Tibial nerve (tissue), 4 donors: Measurements from ENCODE around the gene ARID5B.
A peak's percentile ranks its signal among the peaks of the same experiment; 100 is the strongest.

ENCODE experiments used
- EP300 ChIP-seq, 2 donors: sonication (generic); formaldehyde crosslinking; IDR thresholded peaks; one replicate each; pipeline ENCODE4 v1.6.1; 2017; ENCODE audit warnings: antibody characterized with exemption in 2 of 2, mild to moderate bottlenecking in 1 of 2
- POLR2A ChIP-seq, 2 donors: fragments of 450-650 bp; IDR thresholded peaks; one replicate each; pipeline ENCODE4 v1.6.1; 2017; ENCODE audit warnings: antibody characterized with exemption in 2 of 2, mild to moderate bottlenecking in 2 of 2, moderate library complexity in 2 of 2
- TF ChIP-seq, protein P1 (sequence below), 5 experiments: fragments of 200-600 bp in 3 of 5; fragments of 450-650 bp in 2 of 5; sonication (generic) in 3 of 5; IDR thresholded peaks; one replicate each; pipeline ENCODE4 v1.5.1; 2016 to 2019; ENCODE audit warnings: antibody characterized with exemption in 5 of 5, mild to moderate bottlenecking in 3 of 5, moderate library complexity in 2 of 5

DNA sequence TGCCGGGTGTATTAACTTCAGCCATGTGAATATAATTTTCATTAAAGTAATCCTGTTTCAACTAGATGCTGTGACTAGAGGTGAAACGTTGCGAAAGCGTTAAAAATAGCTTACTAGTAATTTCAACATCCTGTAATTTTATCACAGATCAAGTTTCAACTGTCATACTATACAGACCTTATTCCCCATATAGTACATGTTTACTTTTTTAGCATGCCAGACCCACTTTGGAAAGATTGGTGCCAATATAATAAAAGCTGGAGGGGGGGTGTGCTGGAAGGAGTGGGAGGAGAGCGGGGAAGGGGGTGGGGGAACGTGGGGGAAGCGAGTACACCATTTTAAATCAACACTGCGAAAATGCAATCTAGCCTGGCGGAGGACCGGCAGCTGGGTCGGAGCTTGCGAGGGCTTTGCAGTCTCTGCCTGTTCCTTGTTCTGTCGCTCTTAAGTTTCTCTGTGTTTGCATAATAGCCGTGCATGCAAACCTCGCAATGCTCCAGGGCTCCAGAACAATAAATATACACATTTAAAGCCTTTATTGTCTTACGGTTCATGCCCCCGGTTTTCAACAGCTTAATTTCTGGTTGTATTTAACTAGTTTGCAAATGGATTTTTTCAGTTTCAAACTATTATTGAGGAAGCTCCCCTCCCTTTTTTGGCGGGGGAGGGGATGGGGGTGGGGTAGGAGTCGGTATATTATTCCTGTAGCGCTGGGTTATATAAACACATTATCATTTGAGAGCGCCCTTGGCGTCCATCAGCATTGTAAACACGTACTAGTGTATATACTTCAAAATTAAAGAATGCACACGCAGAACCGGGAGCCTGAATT is 1.3 kb upstream of the ARID5B start:
- TF ChIP-seq, protein P1, sequence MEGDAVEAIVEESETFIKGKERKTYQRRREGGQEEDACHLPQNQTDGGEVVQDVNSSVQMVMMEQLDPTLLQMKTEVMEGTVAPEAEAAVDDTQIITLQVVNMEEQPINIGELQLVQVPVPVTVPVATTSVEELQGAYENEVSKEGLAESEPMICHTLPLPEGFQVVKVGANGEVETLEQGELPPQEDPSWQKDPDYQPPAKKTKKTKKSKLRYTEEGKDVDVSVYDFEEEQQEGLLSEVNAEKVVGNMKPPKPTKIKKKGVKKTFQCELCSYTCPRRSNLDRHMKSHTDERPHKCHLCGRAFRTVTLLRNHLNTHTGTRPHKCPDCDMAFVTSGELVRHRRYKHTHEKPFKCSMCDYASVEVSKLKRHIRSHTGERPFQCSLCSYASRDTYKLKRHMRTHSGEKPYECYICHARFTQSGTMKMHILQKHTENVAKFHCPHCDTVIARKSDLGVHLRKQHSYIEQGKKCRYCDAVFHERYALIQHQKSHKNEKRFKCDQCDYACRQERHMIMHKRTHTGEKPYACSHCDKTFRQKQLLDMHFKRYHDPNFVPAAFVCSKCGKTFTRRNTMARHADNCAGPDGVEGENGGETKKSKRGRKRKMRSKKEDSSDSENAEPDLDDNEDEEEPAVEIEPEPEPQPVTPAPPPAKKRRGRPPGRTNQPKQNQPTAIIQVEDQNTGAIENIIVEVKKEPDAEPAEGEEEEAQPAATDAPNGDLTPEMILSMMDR (IDR thresholded peaks at IDR 0.05), result no peak
- no peak for TF ChIP-seq POLR2A (IDR thresholded peaks at IDR 0.05)
- peak in 1 of 2 donors; percentile 50 for TF ChIP-seq EP300 (IDR thresholded peaks at IDR 0.05)
